ENCODE measurements around the gene LENG8.

GRCh38 chr19:54430306-54431254 is 18.4 kb upstream of the LENG8 start:
- TF ChIP-seq CTCF (IDR thresholded peaks at IDR 0.05; ENCODE audit: insufficient read depth, low read depth, low read length) (no peak), EZH2 (IDR thresholded peaks at IDR 0.05; ENCODE audit: insufficient read depth, low read length) (no peak)

Measured in astrocyte (in vitro differentiated cells and primary cell).